ENCODE results near the gene KRT14.

DNA sequence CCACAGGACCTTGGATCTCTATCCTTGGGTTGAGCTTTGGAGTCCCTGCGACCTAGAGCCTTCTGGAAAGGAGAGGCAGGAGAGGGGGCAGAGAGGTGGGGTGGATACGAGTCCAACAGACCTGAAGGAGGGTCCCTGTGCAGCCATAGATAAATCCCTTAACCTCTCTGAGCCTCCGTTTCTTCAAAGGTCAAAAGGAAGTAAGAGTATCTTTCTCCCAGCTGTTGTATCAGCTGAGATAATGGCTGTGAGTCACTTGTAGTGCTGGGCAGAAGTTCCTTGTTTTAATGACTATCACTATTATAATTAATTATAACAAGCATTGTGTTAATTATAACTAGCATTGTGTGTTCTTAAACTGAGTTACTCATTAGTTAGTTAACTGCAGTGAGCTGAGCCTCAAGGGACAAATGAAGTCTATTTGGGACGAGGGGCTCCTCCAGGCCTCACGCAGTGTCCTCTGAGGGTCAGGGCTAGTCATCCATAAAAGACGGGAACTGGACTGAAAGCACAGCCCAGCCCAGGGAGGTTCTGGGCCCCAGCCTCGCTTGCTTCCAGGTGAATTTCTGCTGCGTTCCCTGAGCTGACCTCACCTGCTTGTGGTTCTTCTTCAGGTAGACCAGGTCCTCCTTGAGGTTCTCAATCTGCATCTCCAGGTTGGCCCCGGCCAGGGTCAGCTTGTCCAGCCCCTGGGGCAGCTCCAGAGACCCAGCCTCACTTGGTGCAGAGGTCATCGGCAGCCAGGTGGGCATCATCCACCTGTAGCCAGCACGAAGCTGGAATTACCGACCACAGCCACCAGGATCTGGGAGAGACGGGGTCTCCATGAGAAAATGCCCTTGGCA is 43.4 kb upstream of the KRT14 start:
- TF ChIP-seq CTCF (conservative IDR thresholded peaks at IDR 0.05; ENCODE audit: low read depth in 2 of 2): no peak
- TF ChIP-seq POLR2AphosphoS5 (IDR thresholded peaks at IDR 0.05; ENCODE audit: low read depth): no peak
- TF ChIP-seq, protein P1, sequence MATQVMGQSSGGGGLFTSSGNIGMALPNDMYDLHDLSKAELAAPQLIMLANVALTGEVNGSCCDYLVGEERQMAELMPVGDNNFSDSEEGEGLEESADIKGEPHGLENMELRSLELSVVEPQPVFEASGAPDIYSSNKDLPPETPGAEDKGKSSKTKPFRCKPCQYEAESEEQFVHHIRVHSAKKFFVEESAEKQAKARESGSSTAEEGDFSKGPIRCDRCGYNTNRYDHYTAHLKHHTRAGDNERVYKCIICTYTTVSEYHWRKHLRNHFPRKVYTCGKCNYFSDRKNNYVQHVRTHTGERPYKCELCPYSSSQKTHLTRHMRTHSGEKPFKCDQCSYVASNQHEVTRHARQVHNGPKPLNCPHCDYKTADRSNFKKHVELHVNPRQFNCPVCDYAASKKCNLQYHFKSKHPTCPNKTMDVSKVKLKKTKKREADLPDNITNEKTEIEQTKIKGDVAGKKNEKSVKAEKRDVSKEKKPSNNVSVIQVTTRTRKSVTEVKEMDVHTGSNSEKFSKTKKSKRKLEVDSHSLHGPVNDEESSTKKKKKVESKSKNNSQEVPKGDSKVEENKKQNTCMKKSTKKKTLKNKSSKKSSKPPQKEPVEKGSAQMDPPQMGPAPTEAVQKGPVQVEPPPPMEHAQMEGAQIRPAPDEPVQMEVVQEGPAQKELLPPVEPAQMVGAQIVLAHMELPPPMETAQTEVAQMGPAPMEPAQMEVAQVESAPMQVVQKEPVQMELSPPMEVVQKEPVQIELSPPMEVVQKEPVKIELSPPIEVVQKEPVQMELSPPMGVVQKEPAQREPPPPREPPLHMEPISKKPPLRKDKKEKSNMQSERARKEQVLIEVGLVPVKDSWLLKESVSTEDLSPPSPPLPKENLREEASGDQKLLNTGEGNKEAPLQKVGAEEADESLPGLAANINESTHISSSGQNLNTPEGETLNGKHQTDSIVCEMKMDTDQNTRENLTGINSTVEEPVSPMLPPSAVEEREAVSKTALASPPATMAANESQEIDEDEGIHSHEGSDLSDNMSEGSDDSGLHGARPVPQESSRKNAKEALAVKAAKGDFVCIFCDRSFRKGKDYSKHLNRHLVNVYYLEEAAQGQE (IDR thresholded peaks at IDR 0.05; ENCODE audit: unreplicated experiment): no peak
- no peak for TF ChIP-seq EZH2 (IDR thresholded peaks at IDR 0.05; ENCODE audit: low read depth, unreplicated experiment)
- TF ChIP-seq EZH2phosphoT487 (IDR thresholded peaks at IDR 0.05; ENCODE audit: unreplicated experiment): no peak
- no peak for TF ChIP-seq NANOG (IDR thresholded peaks at IDR 0.05; ENCODE audit: borderline replicate concordance)
- TF ChIP-seq CREB1 (CRISPR knock-in tag; IDR thresholded peaks at IDR 0.05; ENCODE audit: low read depth): no peak
